Peyer's patch (tissue), 4 donors: ENCODE measurements around the gene PINK1. TPM values are rescaled to one million over a fixed set of nuclear protein-coding genes. Genes with fewer than 3 reads are reported as not detected.

Experiments used
- DNase-seq, 3 donors: peaks; one replicate each; pipeline ENCODE4 v3.0.0-alpha.2; 2017 to 2019
- H3K27ac ChIP-seq, 4 donors: fragments of 200-600 bp; sonication (generic); one replicate each; pipeline ENCODE4 v1.5.1; 2016 to 2019
- H3K27me3 ChIP-seq, 2 donors: fragments of 200-600 bp; sonication (generic); one replicate each; pipeline ENCODE4 v1.5.1; 2019
- H3K36me3 ChIP-seq, 3 donors: fragments of 200-600 bp; sonication (generic); one replicate each; pipeline ENCODE4 v1.5.1; 2016 to 2019
- H3K4me1 ChIP-seq, 4 donors: fragments of 200-600 bp; sonication (generic); one replicate each; pipeline ENCODE4 v1.5.1; 2016 to 2019
- H3K4me3 ChIP-seq, 4 donors: fragments of 200-600 bp; sonication (generic); 1 replicate in 3 of 4; 2 replicates in 1 of 4; pipeline ENCODE4 v1.5.1; 2016 to 2019; ENCODE audit warnings: mild to moderate bottlenecking in 1 of 4
- H3K9me3 ChIP-seq, 4 donors: fragments of 200-600 bp; sonication (generic); one replicate each; pipeline ENCODE4 v1.5.1; 2016 to 2019; ENCODE audit warnings: mild to moderate bottlenecking in 1 of 4
- CTCF ChIP-seq, 6 experiments: fragments of 450-650 bp in 4 of 6; fragments of 200-600 bp in 2 of 6; sonication (generic) in 1 of 6; IDR thresholded peaks; one replicate each; pipeline ENCODE4 v1.5.1; 2017 to 2019; ENCODE audit warnings: antibody characterized with exemption in 6 of 6, mild to moderate bottlenecking in 3 of 6, moderate library complexity in 1 of 6
- POLR2A ChIP-seq, 2 donors: fragments of 450-650 bp; IDR thresholded peaks; one replicate each; pipeline ENCODE4 v1.5.1; 2017; ENCODE audit warnings: antibody characterized with exemption in 2 of 2, mild to moderate bottlenecking in 2 of 2, moderate library complexity in 2 of 2
- total RNA-seq, 4 donors: library from RNA; depleted of rRNA; stranded (reverse); fragments of >200 nt; gene quantifications; one replicate each; pipeline ENCODE4 v1.1.0, GENCODE V29; 2016

The PINK1 gene
- total RNA-seq, 4 donors from 2014 or later = 71.8 to 96.1 (median 89.4) TPM

- TF ChIP-seq CTCF (IDR thresholded peaks at IDR 0.05) (no peak), POLR2A (IDR thresholded peaks at IDR 0.05) (no peak)
- peak in 2 of 3 donors; percentile 50 to 55 for DNase-seq
- H3K4me1 ChIP-seq = peaks cover 0 to 16% (median 0%) of the 10 kb centered on the region in 4 donors
- peaks cover 0 to 4% (median 0%) of the 10 kb centered on the region in 4 donors for H3K9me3 ChIP-seq
- peak overlapping the region in 3 of 4 donors; percentile 69 to 91 (median 88) for H3K27ac ChIP-seq
- peak overlapping the region in 3 of 4 donors; percentile 20 to 64 (median 51) for H3K4me3 ChIP-seq
- H3K36me3 ChIP-seq = no peaks in the 10 kb centered on the region
- H3K27me3 ChIP-seq = no peaks in the 10 kb centered on the region
These were observed 43.7 kb upstream of the PINK1 start for GRCh38 chr1:20589331-20590278.

- no peaks in the 10 kb centered on the region for H3K36me3 ChIP-seq
- peaks cover 0 to 4% (median 0%) of the 10 kb centered on the region in 4 donors for H3K9me3 ChIP-seq
- H3K4me3 ChIP-seq = peak overlapping the region in 2 of 4 donors; percentile 51 to 64
- peak overlapping the region in 3 of 4 donors; percentile 69 to 91 (median 88) for H3K27ac ChIP-seq
- peak in 2 of 3 donors; percentile 68 to 78 for DNase-seq
- TF ChIP-seq POLR2A (IDR thresholded peaks at IDR 0.05) = peak; percentile 54 to 68
- no peak for TF ChIP-seq CTCF (IDR thresholded peaks at IDR 0.05)
- H3K4me1 ChIP-seq = peaks cover 0 to 16% (median 0%) of the 10 kb centered on the region in 4 donors
- H3K27me3 ChIP-seq = no peaks in the 10 kb centered on the region
These were observed 42.9 kb upstream of the PINK1 start for GRCh38 chr1:20590306-20590777.

DNA sequence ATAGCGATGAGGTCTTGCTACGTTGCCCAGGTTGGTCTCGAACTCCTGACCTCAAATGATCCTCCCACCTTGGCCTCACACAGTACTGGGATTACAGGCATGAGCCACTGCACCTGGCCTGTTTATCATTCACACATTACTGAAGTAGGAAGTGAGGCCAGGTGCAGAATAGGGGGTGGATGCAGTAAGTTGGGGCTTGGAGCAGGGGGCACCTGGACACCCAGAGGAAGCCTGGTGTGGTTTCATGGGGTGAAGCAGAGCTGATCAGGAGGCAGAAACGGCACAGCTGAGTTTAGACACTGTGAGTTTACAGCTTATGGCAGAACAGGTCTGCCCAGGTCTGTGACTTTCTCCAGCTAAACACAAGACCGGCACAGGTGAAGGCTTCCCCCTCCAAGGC lies 39.5 kb upstream of the PINK1 start:
- Histone ChIP-seq H3K4me3 (no peak overlapping the region), H3K36me3 (no peaks in the 10 kb centered on the region), H3K9me3 (no peaks in the 10 kb centered on the region), H3K4me1 (peaks cover 0 to 15% (median 0%) of the 10 kb centered on the region in 4 donors), H3K27ac (no peak overlapping the region), H3K27me3 (no peaks in the 10 kb centered on the region)
- TF ChIP-seq POLR2A (IDR thresholded peaks at IDR 0.05) = no peak
- no peak for TF ChIP-seq CTCF (IDR thresholded peaks at IDR 0.05)
- DNase-seq = no peak

GRCh38 chr1:20594746-20595145 lies 38.5 kb upstream of the PINK1 start:
- H3K9me3 ChIP-seq = no peaks in the 10 kb centered on the region
- H3K27ac ChIP-seq = no peak overlapping the region
- H3K4me1 ChIP-seq = peaks cover 0 to 7% (median 0%) of the 10 kb centered on the region in 4 donors
- no peak overlapping the region for H3K4me3 ChIP-seq
- no peak for DNase-seq
- TF ChIP-seq CTCF (IDR thresholded peaks at IDR 0.05) (no peak), POLR2A (IDR thresholded peaks at IDR 0.05) (no peak)
- no peaks in the 10 kb centered on the region for H3K27me3 ChIP-seq
- H3K36me3 ChIP-seq = no peaks in the 10 kb centered on the region

DNA sequence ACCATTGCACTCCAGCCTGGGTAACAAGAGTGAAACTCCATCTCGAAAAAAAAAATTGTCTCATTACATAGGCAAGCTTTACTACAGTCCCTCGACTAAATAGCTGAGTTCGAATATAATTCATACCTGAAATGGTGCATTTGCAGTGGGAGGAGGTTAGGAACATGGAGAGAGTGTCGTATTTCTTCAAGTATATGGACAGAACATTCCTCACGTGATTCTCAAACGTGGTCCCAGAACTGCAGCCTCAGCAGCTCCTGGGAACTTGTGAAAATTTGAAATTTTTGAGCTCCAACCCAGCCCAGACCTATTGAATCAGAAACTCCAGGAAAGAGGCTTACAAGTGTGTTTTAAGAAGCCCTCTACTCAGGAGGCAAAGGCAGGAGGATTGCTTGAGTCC lies 37.2 kb upstream of the PINK1 start:
- Histone ChIP-seq H3K36me3 (no peaks in the 10 kb centered on the region), H3K4me3 (no peak overlapping the region)
- TF ChIP-seq POLR2A (IDR thresholded peaks at IDR 0.05) = no peak
- no peak for TF ChIP-seq CTCF (IDR thresholded peaks at IDR 0.05)

More for the DNA sequence above, 37.2 kb upstream of the PINK1 start:
- no peaks in the 10 kb centered on the region for H3K4me1 ChIP-seq
- no peaks in the 10 kb centered on the region for H3K9me3 ChIP-seq
- H3K27ac ChIP-seq = no peak overlapping the region
- no peak for DNase-seq
- no peaks in the 10 kb centered on the region for H3K27me3 ChIP-seq
